HepG2 (cell line): ENCODE measurements around the gene MVK. TPM values are rescaled to one million over a fixed set of nuclear protein-coding genes. Genes with fewer than 3 reads are reported as not detected.

ENCODE experiments used
- ATAC-seq: fragments of 200-7000 bp; cut with Tn5 transposase; 3 replicates; pipeline ENCODE4 v1.9.1; 2020; ENCODE audit warnings: mild to moderate bottlenecking, moderate library complexity
- Bru-seq: library from RNA; stranded (reverse); fragments of 400-500 nt; gene quantifications from one replicate; lab custom pipeline; 2021; lab: Mats Ljungman, UMichigan
- BruChase-seq, 2 experiments: library from RNA; stranded (reverse); fragments of 400-500 nt; gene quantifications; one replicate each; lab custom pipeline; 2021; lab: Mats Ljungman, UMichigan
- BruUV-seq: library from RNA; stranded (reverse); fragments of 400-500 nt; replicated peaks from 2 replicates; lab custom pipeline; 2021; lab: Mats Ljungman, UMichigan
- CTCF ChIA-PET: fragments of 300-600 bp; formaldehyde crosslinking; extraction: SDS; loops from one replicate; lab custom pipeline; 2021; ENCODE audit warnings: low total read pairs, inconsistent platforms, low intra/inter-chr PET ratio; lab: Yijun Ruan, JAX
- POLR2A ChIA-PET: fragments of 350-600 bp; sonication (Branson Sonifier 250); formaldehyde crosslinking; loops from one replicate; lab custom pipeline; 2020; ENCODE audit warnings: antibody characterized with exemption, inconsistent platforms; lab: Yijun Ruan, JAX
- DNase-seq: peaks from one replicate; pipeline ENCODE4 v3.0.0-alpha.2; 2015; ENCODE audit warnings: low spot score
- FAIRE-seq: peaks from 3 replicates; lab custom pipeline; 2011; peaks lifted over from hg19 to GRCh38; lab: Jason Lieb, UNC
- H2AFZ ChIP-seq: one replicate; pipeline ENCODE4 v1.6.1; 2011; ENCODE audit warnings: low read length, inconsistent platforms
- H3K27ac ChIP-seq: fragments of 300-600 bp; 3 replicates; pipeline ENCODE4 v1.8.0; 2011; ENCODE audit warnings: mixed run types, mild to moderate bottlenecking, mixed read lengths, low read length, inconsistent platforms; ENCODE audit not compliant: insufficient read depth; ENCODE audit errors: extremely low read length
- H3K27me3 ChIP-seq, 2 experiments: fragments of 200-600 bp in 1 of 2; 2 replicates in 1 of 2; 3 replicates in 1 of 2; pipeline versions ENCODE4 v1.6.0 to v1.8.0; 2011; ENCODE audit warnings: low read length in 2 of 2, mild to moderate bottlenecking in 2 of 2, moderate library complexity in 2 of 2, inconsistent platforms in 1 of 2; ENCODE audit not compliant: insufficient read depth in 2 of 2, control insufficient read depth in 1 of 2
- H3K36me3 ChIP-seq, 2 experiments: fragments of 200-600 bp in 1 of 2; replicated peaks in 1 of 2; 2 replicates in 1 of 2; 3 replicates in 1 of 2; pipeline versions ENCODE4 v1.5.1 to v1.8.0; 2011; ENCODE audit warnings: low read length in 2 of 2, inconsistent platforms in 1 of 2; ENCODE audit not compliant: insufficient read depth in 2 of 2, control insufficient read depth in 1 of 2
- H3K4me1 ChIP-seq: 2 replicates; pipeline ENCODE4 v1.5.1; 2012; ENCODE audit warnings: low read length, inconsistent platforms; ENCODE audit not compliant: insufficient read depth
- H3K4me2 ChIP-seq: 2 replicates; pipeline ENCODE4 v1.6.0; 2011; ENCODE audit warnings: low read depth, low read length, inconsistent platforms
- H3K4me3 ChIP-seq, 3 experiments: fragments of 200-600 bp in 1 of 3; sonication (generic), shearing (Covaris generic) in 1 of 3; replicated peaks in 1 of 3; 2 replicates each; pipeline ENCODE4 v1.5.1; 2011 to 2016; ENCODE audit warnings: low read length in 3 of 3, inconsistent platforms in 2 of 3, low read depth in 2 of 3, mild to moderate bottlenecking in 2 of 3, control low read depth in 1 of 3, mixed read lengths in 1 of 3; ENCODE audit not compliant: insufficient read depth in 1 of 3
- H3K79me2 ChIP-seq: one replicate; pipeline ENCODE4 v1.6.1; 2011; ENCODE audit warnings: low read length, inconsistent platforms; ENCODE audit not compliant: insufficient read depth
- H3K9ac ChIP-seq: 2 replicates; pipeline ENCODE4 v1.6.0; 2011; ENCODE audit warnings: mild to moderate bottlenecking, low read depth, low read length, inconsistent platforms; ENCODE audit not compliant: insufficient read depth
- H3K9me3 ChIP-seq: 2 replicates; pipeline ENCODE4 v1.5.1; 2012; ENCODE audit warnings: mild to moderate bottlenecking, low read length
- H4K20me1 ChIP-seq: 2 replicates; pipeline ENCODE4 v1.6.0; 2011; ENCODE audit warnings: inconsistent platforms, mild to moderate bottlenecking, low read length, moderate library complexity; ENCODE audit not compliant: insufficient read depth
- AGO2 ChIP-seq: fragments of 200-400 bp; formaldehyde crosslinking; optimal IDR thresholded peaks from 2 replicates; pipeline ENCODE3; 2017; ENCODE audit warnings: mild to moderate bottlenecking, low read depth, low read length, moderate library complexity
- EZH2 ChIP-seq: conservative IDR thresholded peaks from 2 replicates; pipeline ENCODE4 v1.6.1; 2012; ENCODE audit warnings: mild to moderate bottlenecking, low read depth, low read length, moderate library complexity
- HNF4G ChIP-seq, 2 experiments: sonication (generic) in 1 of 2; formaldehyde crosslinking in 1 of 2; IDR thresholded peaks; 2 replicates each; pipeline versions ENCODE4 v1.4.0 to v1.6.1; 2011 to 2020; ENCODE audit warnings: borderline replicate concordance in 2 of 2, low read depth in 2 of 2, mild to moderate bottlenecking in 2 of 2, low read length in 1 of 2, missing genetic modification reagents in 1 of 2, moderate library complexity in 1 of 2
- JUND ChIP-seq: sonication (generic); formaldehyde crosslinking; IDR thresholded peaks from 2 replicates; pipeline ENCODE4 v1.8.0; 2022; ENCODE audit warnings: mild to moderate bottlenecking, missing genetic modification reagents
- MZF1 ChIP-seq: sonication (generic); formaldehyde crosslinking; IDR thresholded peaks from 2 replicates; pipeline ENCODE4 v1.8.1; 2023; ENCODE audit warnings: mild to moderate bottlenecking, missing genetic modification reagents, borderline replicate concordance
- NFKB2 ChIP-seq: sonication (generic); formaldehyde crosslinking; IDR thresholded peaks from 2 replicates; pipeline ENCODE4 v1.4.0; 2020; ENCODE audit warnings: missing genetic modification reagents, borderline replicate concordance
- PPARG ChIP-seq: conservative IDR thresholded peaks from 2 replicates; pipeline ENCODE4 v1.6.1; 2016; ENCODE audit warnings: missing biosample characterization, missing genetic modification reagents
- ZBTB21 ChIP-seq: sonication (generic); formaldehyde crosslinking; IDR thresholded peaks from 2 replicates; pipeline ENCODE4 v1.4.0; 2020; ENCODE audit warnings: missing genetic modification reagents
- ZMAT5 ChIP-seq: sonication (generic); formaldehyde crosslinking; IDR thresholded peaks from 2 replicates; pipeline ENCODE4 v1.5.0; 2020; ENCODE audit warnings: mild to moderate bottlenecking, low read depth, missing genetic modification reagents, borderline replicate concordance
- ZNF263 ChIP-seq: sonication (generic); formaldehyde crosslinking; IDR thresholded peaks from 2 replicates; pipeline ENCODE4 v1.4.0; 2020; ENCODE audit warnings: missing genetic modification reagents
- WGBS: methylation state at CpG from one replicate; pipeline ENCODE4 v1.1.6; 2017; ENCODE audit warnings: low lambda C conversion rate; 5-methylcytosine and 5-hydroxymethylcytosine counted together
- in situ Hi-C: cut with HindIII; loops from 2 replicates; pipeline ENCODE4 v1.10.0; 2017; ENCODE audit warnings: low pct_unique_long_range_greater_than_20kb; ENCODE audit not compliant: extremely low pct_ligation_motif_present
- intact Hi-C: fragments of 100-400 bp; cut with micrococcal nuclease; formaldehyde crosslinking; loops from one replicate; pipeline ENCODE4 v1.10.0; 2022; ENCODE audit not compliant: unreplicated experiment
- long read RNA-seq, 2 experiments: library from RNA in 1 of 2; library from polyadenylated mRNA in 1 of 2; stranded (forward) in 1 of 2; unstranded in 1 of 2; transcript quantifications; one replicate each; pipeline ENCODE4 v2.0.0, GENCODE V29; 2019 to 2022
- polyA minus RNA-seq, 3 experiments: library from RNA; depleted of rRNA, polyadenylated mRNA; stranded (reverse); fragments of >200 nt; gene quantifications; 2 replicates each; pipeline ENCODE4 v1.2.3, GENCODE V29; 2011; ENCODE audit warnings: low replicate concordance in 1 of 3
- polyA plus RNA-seq, 8 experiments: library from polyadenylated mRNA; depleted of rRNA in 3 of 8; stranded (reverse) in 7 of 8; unstranded in 1 of 8; fragments of >200 nt; fragmentation: Illumina TruSeq in 4 of 8; extraction: Trizol in 4 of 8; gene quantifications; 2 replicates each; pipeline versions ENCODE4 v1.2.1 to v1.2.3, GENCODE V29; 2011 to 2016; ENCODE audit warnings: low read depth in 4 of 8, missing spikeins in 1 of 8, mixed read lengths in 1 of 8; ENCODE audit not compliant: insufficient read depth in 1 of 8
- total RNA-seq, 5 experiments: library from RNA; depleted of rRNA; stranded (reverse); fragments of >200 nt; fragmentation: Illumina TruSeq; extraction: Trizol; gene quantifications; 2 replicates each; pipeline ENCODE4 v1.2.3, GENCODE V29; 2016; ENCODE audit warnings: low read depth in 1 of 5
- TF ChIP-seq, protein P1 (sequence below): sonication (generic); formaldehyde crosslinking; IDR thresholded peaks from 2 replicates; pipeline ENCODE4 v1.8.1; 2023; ENCODE audit warnings: mild to moderate bottlenecking, missing genetic modification reagents
- TF ChIP-seq, protein P2 (sequence below): sonication (generic); formaldehyde crosslinking; IDR thresholded peaks from 2 replicates; pipeline ENCODE4 v1.4.0; 2020; ENCODE audit warnings: missing genetic modification reagents

MVK gene
- 47.1 and 66.9 TPM in 2 replicates for total RNA-seq (2016; rRNA removed; fragmentation: Illumina TruSeq; extraction: Trizol)
- 15.1 and 17.9 TPM in 2 replicates for total RNA-seq (2016; cell fraction: cytosol; rRNA removed; fragmentation: Illumina TruSeq; extraction: Trizol; ENCODE audit: low read depth)
- total RNA-seq (2016; cell fraction: insoluble cytoplasmic fraction; rRNA removed; fragmentation: Illumina TruSeq; extraction: Trizol): 40.9 and 70.6 TPM in 2 replicates
- 34.1 and 39.6 TPM in 2 replicates for total RNA-seq (2016; cell fraction: membrane; rRNA removed; fragmentation: Illumina TruSeq; extraction: Trizol)
- 38.8 and 47.2 TPM in 2 replicates for total RNA-seq (2016; cell fraction: nucleus; rRNA removed; fragmentation: Illumina TruSeq; extraction: Trizol)
- polyA plus RNA-seq (2011; rRNA removed): 11.6 and 22.5 TPM in 2 replicates
- 12.4 and 13.5 TPM in 2 replicates for polyA plus RNA-seq (2011; cell fraction: cytosol; rRNA removed)
- 32.0 and 47.6 TPM in 2 replicates for polyA plus RNA-seq (2011; cell fraction: nucleus; rRNA removed)
- polyA plus RNA-seq (2012): 19.2 and 28.6 TPM in 2 replicates
- 16.3 and 19.9 TPM in 2 replicates for polyA plus RNA-seq (2016; cell fraction: cytosol; fragmentation: Illumina TruSeq; extraction: Trizol; ENCODE audit: low read depth)
- polyA plus RNA-seq (2016; cell fraction: insoluble cytoplasmic fraction; fragmentation: Illumina TruSeq; extraction: Trizol; ENCODE audit: low read depth): 42.0 and 50.4 TPM in 2 replicates
- polyA plus RNA-seq (2016; cell fraction: membrane; fragmentation: Illumina TruSeq; extraction: Trizol; ENCODE audit: low read depth): 26.9 and 30.0 TPM in 2 replicates
- polyA plus RNA-seq (2016; cell fraction: nucleus; fragmentation: Illumina TruSeq; extraction: Trizol; ENCODE audit: insufficient read depth, low read depth): 78.2 and 82.6 TPM in 2 replicates
- polyA minus RNA-seq (2011; rRNA and poly(A)+ RNA removed; ENCODE audit: low replicate concordance): 19.6 and 22.9 TPM in 2 replicates
- polyA minus RNA-seq (2011; cell fraction: cytosol; rRNA and poly(A)+ RNA removed): 6.1 and 8.0 TPM in 2 replicates
- 12.2 and 21.1 TPM in 2 replicates for polyA minus RNA-seq (2011; cell fraction: nucleus; rRNA and poly(A)+ RNA removed)
- Bru-seq, nascent RNA: percentile 59 among the genes with signal in this experiment
- BruChase-seq, experiment 1, labeled RNA remaining after a 6-hour chase: percentile 54 among the genes with signal in this experiment
- BruChase-seq, experiment 2, labeled RNA remaining after a 2-hour chase: percentile 64 among the genes with signal in this experiment
- long read RNA-seq, experiment 1, transcript MVK-207 (10 exons, 2,747 nt): minor isoform, 7 of 92 reads
- long read RNA-seq, experiment 1, transcript MVK-201 (11 exons, 1,956 nt): major isoform, 52 of 92 reads
- long read RNA-seq, experiment 1, transcript MVK-203 (9 exons, 1,644 nt): minor isoform, 6 of 92 reads
- long read RNA-seq, experiment 1, partial matches to known transcripts: 10 of 92 reads
- long read RNA-seq, experiment 1, other reads (novel, unspliced or antisense): 14 of 92 reads
- long read RNA-seq, experiment 2, full-length matches to known transcripts: 47 of 67 reads
- long read RNA-seq, experiment 2, partial matches to known transcripts: 7 of 67 reads
- long read RNA-seq, experiment 2, other reads (novel, unspliced or antisense): 13 of 67 reads

GRCh38 chr12:109573029-109573913 lies at the start of gene MVK, which contains the start of gene MMAB:
Gene MVK (plus strand): TSS chr12:109573794. CDS start chr12:109574823, 1,029 bp downstream.
Gene MMAB (minus strand): TSS chr12:109573504. CDS start chr12:109573480, 24 bp downstream.
- TSS peak; percentile 79 for BruUV-seq
- ChIA-PET CTCF (no interaction called here), POLR2A (interaction anchor here (0.6 to 2.6 kb wide), 16 partner anchors 9 to 293 kb away, joined by 3 to 31 read pairs (median 3); no protein-coding TSS in a partner anchor)
- DNase-seq: peak; percentile 99
- 0% methylated on average over 9 of the region's 74 CpGs for WGBS
- Histone ChIP-seq H3K27me3 (no peaks in the 10 kb centered on the region), H3K9ac (peak within 1 kb of the TSS; percentile 82), H3K9me3 (no peaks in the 10 kb centered on the region), H3K4me2 (peak within 1 kb of the TSS; percentile 86), H4K20me1 (no peaks in the 10 kb centered on the region), H3K36me3 (peaks cover 10 to 50% of the 10 kb centered on the region in 2 experiments), H3K4me3 (peak within 1 kb of the TSS; percentile 57 to 79 (median 69)), H3K4me1 (peaks cover 70% of the 10 kb centered on the region), H3K27ac (peak within 1 kb of the TSS; percentile 83), H2AFZ (no peak within 1 kb of the TSS), H3K79me2 (peaks cover 39% of the 10 kb centered on the region)
- intact Hi-C loops: no loop called here
- in situ Hi-C loops: no loop called here
- peak; percentile 95 for FAIRE-seq
- peak; percentile 95 for ATAC-seq
- TF ChIP-seq ZMAT5 (CRISPR knock-in tag): no peak
- TF ChIP-seq ZNF263 (CRISPR knock-in tag): peak; percentile 25; the same call in 1 of the 2 replicates
- TF ChIP-seq, protein P1, sequence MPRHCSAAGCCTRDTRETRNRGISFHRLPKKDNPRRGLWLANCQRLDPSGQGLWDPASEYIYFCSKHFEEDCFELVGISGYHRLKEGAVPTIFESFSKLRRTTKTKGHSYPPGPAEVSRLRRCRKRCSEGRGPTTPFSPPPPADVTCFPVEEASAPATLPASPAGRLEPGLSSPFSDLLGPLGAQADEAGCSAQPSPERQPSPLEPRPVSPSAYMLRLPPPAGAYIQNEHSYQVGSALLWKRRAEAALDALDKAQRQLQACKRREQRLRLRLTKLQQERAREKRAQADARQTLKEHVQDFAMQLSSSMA: no peak
- peak; percentile 4; the same call in 1 of the 2 replicates for TF ChIP-seq HNF4G (IDR thresholded peaks at IDR 0.05; ENCODE audit: borderline replicate concordance, low read depth, low read length)
- peak; percentile 68; the same call in 1 of the 2 replicates for TF ChIP-seq HNF4G (CRISPR knock-in tag; IDR thresholded peaks at IDR 0.05; ENCODE audit: borderline replicate concordance, low read depth)
- peak; percentile 18; the same call in 1 of the 2 replicates for TF ChIP-seq PPARG (CRISPR knock-in tag)
- TF ChIP-seq, protein P2, sequence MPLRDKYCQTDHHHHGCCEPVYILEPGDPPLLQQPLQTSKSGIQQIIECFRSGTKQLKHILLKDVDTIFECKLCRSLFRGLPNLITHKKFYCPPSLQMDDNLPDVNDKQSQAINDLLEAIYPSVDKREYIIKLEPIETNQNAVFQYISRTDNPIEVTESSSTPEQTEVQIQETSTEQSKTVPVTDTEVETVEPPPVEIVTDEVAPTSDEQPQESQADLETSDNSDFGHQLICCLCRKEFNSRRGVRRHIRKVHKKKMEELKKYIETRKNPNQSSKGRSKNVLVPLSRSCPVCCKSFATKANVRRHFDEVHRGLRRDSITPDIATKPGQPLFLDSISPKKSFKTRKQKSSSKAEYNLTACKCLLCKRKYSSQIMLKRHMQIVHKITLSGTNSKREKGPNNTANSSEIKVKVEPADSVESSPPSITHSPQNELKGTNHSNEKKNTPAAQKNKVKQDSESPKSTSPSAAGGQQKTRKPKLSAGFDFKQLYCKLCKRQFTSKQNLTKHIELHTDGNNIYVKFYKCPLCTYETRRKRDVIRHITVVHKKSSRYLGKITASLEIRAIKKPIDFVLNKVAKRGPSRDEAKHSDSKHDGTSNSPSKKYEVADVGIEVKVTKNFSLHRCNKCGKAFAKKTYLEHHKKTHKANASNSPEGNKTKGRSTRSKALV (CRISPR knock-in tag): no peak
- TF ChIP-seq JUND (CRISPR knock-in tag): peak; percentile 43; the same call in 1 of the 2 replicates
- peak; percentile 75; the same call in 1 of the 2 replicates for TF ChIP-seq MZF1 (CRISPR knock-in tag)
- no peak for TF ChIP-seq EZH2
- peak; percentile 79; the same call in 1 of the 2 replicates for TF ChIP-seq NFKB2
- TF ChIP-seq ZBTB21 (CRISPR knock-in tag): peak; percentile 100
- TF ChIP-seq AGO2: peak; percentile 40
